HepG2 (cell line): Measurements from ENCODE around the gene RAP1GAP2. TPM values are rescaled to one million over a fixed set of nuclear protein-coding genes. Genes with fewer than 3 reads are reported as not detected.

Experiments
- ATAC-seq: fragments of 200-7000 bp; cut with Tn5 transposase; 3 replicates; pipeline ENCODE4 v1.9.1; 2020; ENCODE audit warnings: mild to moderate bottlenecking, moderate library complexity
- BruUV-seq: library from RNA; stranded (reverse); fragments of 400-500 nt; replicated peaks from 2 replicates; lab custom pipeline; 2021; lab: Mats Ljungman, UMichigan
- CTCF ChIA-PET: fragments of 300-600 bp; formaldehyde crosslinking; extraction: SDS; loops from one replicate; lab custom pipeline; 2021; ENCODE audit warnings: low total read pairs, inconsistent platforms, low intra/inter-chr PET ratio; lab: Yijun Ruan, JAX
- POLR2A ChIA-PET: fragments of 350-600 bp; sonication (Branson Sonifier 250); formaldehyde crosslinking; loops from one replicate; lab custom pipeline; 2020; ENCODE audit warnings: antibody characterized with exemption, inconsistent platforms; lab: Yijun Ruan, JAX
- DNase-seq: peaks from one replicate; pipeline ENCODE4 v3.0.0-alpha.2; 2015; ENCODE audit warnings: low spot score
- FAIRE-seq: peaks from 3 replicates; lab custom pipeline; 2011; peaks lifted over from hg19 to GRCh38; lab: Jason Lieb, UNC
- H2AFZ ChIP-seq: one replicate; pipeline ENCODE4 v1.6.1; 2011; ENCODE audit warnings: low read length, inconsistent platforms
- H3K27ac ChIP-seq: fragments of 300-600 bp; 3 replicates; pipeline ENCODE4 v1.8.0; 2011; ENCODE audit warnings: mixed run types, mild to moderate bottlenecking, mixed read lengths, low read length, inconsistent platforms; ENCODE audit not compliant: insufficient read depth; ENCODE audit errors: extremely low read length
- H3K27me3 ChIP-seq, 2 experiments: fragments of 200-600 bp in 1 of 2; 2 replicates in 1 of 2; 3 replicates in 1 of 2; pipeline versions ENCODE4 v1.6.0 to v1.8.0; 2011; ENCODE audit warnings: low read length in 2 of 2, mild to moderate bottlenecking in 2 of 2, moderate library complexity in 2 of 2, inconsistent platforms in 1 of 2; ENCODE audit not compliant: insufficient read depth in 2 of 2, control insufficient read depth in 1 of 2
- H3K36me3 ChIP-seq, 2 experiments: fragments of 200-600 bp in 1 of 2; replicated peaks in 1 of 2; 2 replicates in 1 of 2; 3 replicates in 1 of 2; pipeline versions ENCODE4 v1.5.1 to v1.8.0; 2011; ENCODE audit warnings: low read length in 2 of 2, inconsistent platforms in 1 of 2; ENCODE audit not compliant: insufficient read depth in 2 of 2, control insufficient read depth in 1 of 2
- H3K4me1 ChIP-seq: 2 replicates; pipeline ENCODE4 v1.5.1; 2012; ENCODE audit warnings: low read length, inconsistent platforms; ENCODE audit not compliant: insufficient read depth
- H3K4me2 ChIP-seq: 2 replicates; pipeline ENCODE4 v1.6.0; 2011; ENCODE audit warnings: low read depth, low read length, inconsistent platforms
- H3K4me3 ChIP-seq, 3 experiments: fragments of 200-600 bp in 1 of 3; sonication (generic), shearing (Covaris generic) in 1 of 3; replicated peaks in 1 of 3; 2 replicates each; pipeline ENCODE4 v1.5.1; 2011 to 2016; ENCODE audit warnings: low read length in 3 of 3, inconsistent platforms in 2 of 3, low read depth in 2 of 3, mild to moderate bottlenecking in 2 of 3, control low read depth in 1 of 3, mixed read lengths in 1 of 3; ENCODE audit not compliant: insufficient read depth in 1 of 3
- H3K79me2 ChIP-seq: one replicate; pipeline ENCODE4 v1.6.1; 2011; ENCODE audit warnings: low read length, inconsistent platforms; ENCODE audit not compliant: insufficient read depth
- H3K9ac ChIP-seq: 2 replicates; pipeline ENCODE4 v1.6.0; 2011; ENCODE audit warnings: mild to moderate bottlenecking, low read depth, low read length, inconsistent platforms; ENCODE audit not compliant: insufficient read depth
- H3K9me3 ChIP-seq: 2 replicates; pipeline ENCODE4 v1.5.1; 2012; ENCODE audit warnings: mild to moderate bottlenecking, low read length
- H4K20me1 ChIP-seq: 2 replicates; pipeline ENCODE4 v1.6.0; 2011; ENCODE audit warnings: inconsistent platforms, mild to moderate bottlenecking, low read length, moderate library complexity; ENCODE audit not compliant: insufficient read depth
- ATF5 ChIP-seq: sonication (generic); formaldehyde crosslinking; IDR thresholded peaks from 2 replicates; pipeline ENCODE4 v1.4.0; 2020; ENCODE audit warnings: mild to moderate bottlenecking, low read depth, missing genetic modification reagents
- CENPBD1 ChIP-seq: sonication (generic); formaldehyde crosslinking; IDR thresholded peaks from 2 replicates; pipeline ENCODE4 v1.8.0; 2022; ENCODE audit warnings: missing genetic modification reagents, low read depth, mild to moderate bottlenecking, borderline replicate concordance
- EHMT2 ChIP-seq: fragments of 200-600 bp; sonication (generic); IDR thresholded peaks from 2 replicates; pipeline ENCODE4 v1.7.0; 2017; ENCODE audit warnings: antibody characterized with exemption, low read depth, low read length, borderline replicate concordance
- FOXP4 ChIP-seq: sonication (generic); formaldehyde crosslinking; IDR thresholded peaks from 2 replicates; pipeline ENCODE4 v1.4.0; 2020; ENCODE audit warnings: missing genetic modification reagents
- PHF21A ChIP-seq: sonication (generic); formaldehyde crosslinking; IDR thresholded peaks from 2 replicates; pipeline ENCODE4 v1.5.0; 2020; ENCODE audit warnings: mild to moderate bottlenecking, missing genetic modification reagents
- PHF5A ChIP-seq: IDR thresholded peaks from one replicate; pipeline ENCODE4 v1.6.1; 2018; ENCODE audit warnings: low read depth, missing genetic modification reagents; ENCODE audit not compliant: unreplicated experiment
- ZNF282 ChIP-seq: fragments of 450-650 bp; IDR thresholded peaks from 2 replicates; pipeline ENCODE4 v1.6.1; 2018; ENCODE audit not compliant: partially characterized antibody
- whole genome bisulfite sequencing: methylation state at CpG from one replicate; pipeline ENCODE4 v1.1.6; 2017; ENCODE audit warnings: low lambda C conversion rate; 5-methylcytosine and 5-hydroxymethylcytosine counted together
- in situ Hi-C: cut with HindIII; loops from 2 replicates; pipeline ENCODE4 v1.10.0; 2017; ENCODE audit warnings: low pct_unique_long_range_greater_than_20kb; ENCODE audit not compliant: extremely low pct_ligation_motif_present
- intact Hi-C: fragments of 100-400 bp; cut with micrococcal nuclease; formaldehyde crosslinking; loops from one replicate; pipeline ENCODE4 v1.10.0; 2022; ENCODE audit not compliant: unreplicated experiment
- polyA plus RNA-seq, 8 experiments: library from polyadenylated mRNA; depleted of rRNA in 3 of 8; stranded (reverse) in 7 of 8; unstranded in 1 of 8; fragments of >200 nt; fragmentation: Illumina TruSeq in 4 of 8; extraction: Trizol in 4 of 8; gene quantifications; 2 replicates each; pipeline versions ENCODE4 v1.2.1 to v1.2.3, GENCODE V29; 2011 to 2016; ENCODE audit warnings: low read depth in 4 of 8, missing spikeins in 1 of 8, mixed read lengths in 1 of 8; ENCODE audit not compliant: insufficient read depth in 1 of 8
- total RNA-seq, 5 experiments: library from RNA; depleted of rRNA; stranded (reverse); fragments of >200 nt; fragmentation: Illumina TruSeq; extraction: Trizol; gene quantifications; 2 replicates each; pipeline ENCODE4 v1.2.3, GENCODE V29; 2016; ENCODE audit warnings: low read depth in 1 of 5
- TF ChIP-seq, protein P1 (sequence below): sonication (generic); formaldehyde crosslinking; IDR thresholded peaks from 2 replicates; pipeline ENCODE4 v1.8.1; 2023; ENCODE audit warnings: mild to moderate bottlenecking, moderate library complexity, missing genetic modification reagents

The RAP1GAP2 gene
- total and polyA plus RNA-seq, 2 of the 13 experiments (the other 11 are each of a cell fraction or from before 2014, with no cell fraction given) = 10.9 to 12.0 TPM

DNA sequence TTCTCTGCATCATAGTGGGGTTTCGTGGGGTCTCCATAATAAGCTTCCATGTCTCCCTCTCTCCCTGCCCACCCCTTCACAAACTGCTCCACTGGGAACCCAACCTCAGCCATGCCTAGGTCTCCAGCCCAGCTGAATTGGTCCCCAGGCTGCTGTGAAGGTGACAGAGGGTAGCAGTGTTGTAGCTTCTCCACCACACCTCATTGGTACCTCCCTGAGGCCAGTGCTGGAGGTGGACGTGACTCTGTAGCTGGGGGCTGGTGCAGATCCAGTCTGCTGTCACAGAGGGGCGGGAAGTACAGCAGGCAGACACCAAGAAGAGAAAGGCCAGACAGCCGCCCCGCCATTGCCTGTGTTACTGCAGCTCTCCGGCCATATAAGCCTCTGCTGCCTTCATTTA, 185.1 kb downstream of the RAP1GAP2 start:
- no peaks in the 10 kb centered on the region for H3K9me3 ChIP-seq
- no peak overlapping the region for H2AFZ ChIP-seq
- H3K27ac ChIP-seq = no peak overlapping the region
- 89% methylated on average over 4 of the region's 6 CpGs for WGBS
- ChIA-PET CTCF (no interaction called here), POLR2A (no interaction called here)
- no peak overlapping the region for H3K4me3 ChIP-seq
- H3K9ac ChIP-seq = no peak overlapping the region
- no peaks in the 10 kb centered on the region for H3K79me2 ChIP-seq
- intact Hi-C loops = no loop called here
- no peak for TF ChIP-seq EHMT2
- TF ChIP-seq ATF5 (CRISPR knock-in tag) = no peak
- no peak for TF ChIP-seq PHF5A (CRISPR knock-in tag)
- no peak for TF ChIP-seq FOXP4 (CRISPR knock-in tag)
- no peak for TF ChIP-seq ZNF282
- no peak for TF ChIP-seq PHF21A (CRISPR knock-in tag)
- TF ChIP-seq CENPBD1 = no peak
- TF ChIP-seq, protein P1, sequence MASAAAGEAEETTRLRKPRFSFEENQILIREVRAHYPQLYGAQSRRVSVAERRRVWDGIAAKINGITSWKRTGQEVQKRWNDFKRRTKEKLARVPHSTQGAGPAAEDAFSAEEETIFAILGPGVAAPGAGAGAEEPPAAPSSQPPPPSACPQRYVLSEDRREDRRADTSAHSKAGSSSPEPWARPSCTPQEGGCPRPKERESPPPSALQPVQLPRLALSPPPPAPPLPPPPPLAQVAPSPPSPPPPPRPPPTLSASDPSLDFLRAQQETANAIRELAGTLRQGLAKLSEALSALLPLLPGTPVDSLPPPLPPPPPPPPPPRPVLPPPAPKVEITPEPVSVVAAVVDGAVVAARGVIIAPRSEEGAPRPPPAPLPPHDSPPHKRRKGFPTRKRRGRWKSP (CRISPR knock-in tag) = no peak
- H3K4me1 ChIP-seq = peaks cover 6% of the 10 kb centered on the region
- H4K20me1 ChIP-seq = no peaks in the 10 kb centered on the region
- in situ Hi-C loops = no loop called here
- ATAC-seq = no peak
- no peak for FAIRE-seq
- H3K36me3 ChIP-seq = peaks cover 3 to 20% of the 10 kb centered on the region in 2 experiments
- no peak overlapping the region for H3K4me2 ChIP-seq
- no peak for DNase-seq
- no TSS peak for BruUV-seq
- H3K27me3 ChIP-seq = no peaks in the 10 kb centered on the region
